NOMO-1 treated with DMSO at 0.1 percent for 48 hours (cell line): ENCODE data around the gene ITPRID1.
"Not testable (repeated sequence)": the region's sequence is repeated elsewhere in the genome, so short reads cannot be mapped to it uniquely, and the experiment has no call there.

ENCODE experiments used
- DNase-seq: peaks from one replicate; lab custom pipeline; 2025; ENCODE audit not compliant: unreplicated experiment; lab: John Stamatoyannopoulos, UW

The ITPRID1 gene

GRCh38 chr7:31513790-31514189 is at the start of gene ITPRID1:
Gene ITPRID1, plus strand, starts transcription at chr7:31514090. Its CDS starts 38,935 bp downstream, at chr7:31553025.
- no peak for DNase-seq

- no peak for DNase-seq
Observed at GRCh38 chr7:31464601-31465000, 49.3 kb upstream of the ITPRID1 start.

DNA sequence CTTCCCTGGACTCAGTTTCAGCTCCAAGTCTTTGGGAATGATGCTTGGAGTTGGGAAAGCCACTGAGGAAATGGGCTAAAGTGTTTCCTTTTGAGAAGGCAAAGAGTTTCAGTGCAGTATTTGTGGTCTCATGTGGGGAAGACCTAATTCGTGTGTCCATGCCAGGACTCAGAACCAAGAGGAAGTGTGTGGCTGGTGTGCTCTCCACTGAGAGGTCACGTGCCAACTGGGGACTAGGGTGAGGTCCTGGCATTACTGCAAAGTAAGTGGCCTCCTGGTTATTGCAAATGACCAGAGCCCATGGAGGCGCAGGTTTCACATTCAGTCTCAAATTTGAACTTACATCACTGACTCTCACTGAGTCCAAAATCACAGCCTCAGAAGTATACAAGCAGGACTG is 48.6 kb upstream of the ITPRID1 start:
- DNase-seq, result no peak

DNA sequence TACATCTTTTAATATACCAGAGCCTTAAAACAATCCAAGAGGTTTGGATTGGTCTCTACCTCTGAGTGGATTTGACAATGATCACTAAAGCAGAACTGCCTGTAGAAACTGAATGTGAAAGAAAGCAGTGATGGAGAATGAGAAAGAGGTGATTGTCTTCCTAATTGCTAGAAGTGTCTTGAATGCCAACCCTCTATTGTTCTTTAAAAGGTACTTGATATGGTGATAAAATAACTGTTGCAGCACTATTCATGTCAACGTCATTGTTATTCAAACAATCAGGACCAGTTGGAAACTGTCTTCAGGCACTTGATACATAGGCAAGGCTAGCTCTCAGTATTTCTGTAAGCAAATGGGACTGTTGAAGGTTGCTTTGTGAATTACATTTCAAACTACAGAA is 47.9 kb upstream of the ITPRID1 start:
- no peak for DNase-seq

GRCh38 chr7:31470883-31471282 is 43.0 kb upstream of the ITPRID1 start:
- not testable (repeated sequence) for DNase-seq

DNA sequence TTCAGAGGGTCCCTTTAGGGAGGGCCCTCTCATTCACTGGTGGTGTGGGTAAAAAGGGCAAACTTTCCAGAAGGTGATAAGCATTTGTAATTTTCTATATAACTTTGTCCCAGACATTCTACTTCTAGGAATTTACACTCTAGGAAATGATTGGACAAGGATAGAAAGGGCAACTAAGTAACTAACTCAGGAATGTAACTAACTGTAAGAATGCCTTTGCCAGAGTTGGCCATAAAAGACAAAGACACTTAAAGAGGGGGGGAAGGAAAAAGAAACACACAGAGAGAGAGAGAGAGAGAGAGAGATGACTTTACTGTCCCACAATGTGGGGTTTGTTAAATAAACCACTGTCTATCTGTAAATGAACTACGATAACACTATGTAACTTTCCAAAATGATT is 38.5 kb upstream of the ITPRID1 start:
- no peak for DNase-seq

DNA sequence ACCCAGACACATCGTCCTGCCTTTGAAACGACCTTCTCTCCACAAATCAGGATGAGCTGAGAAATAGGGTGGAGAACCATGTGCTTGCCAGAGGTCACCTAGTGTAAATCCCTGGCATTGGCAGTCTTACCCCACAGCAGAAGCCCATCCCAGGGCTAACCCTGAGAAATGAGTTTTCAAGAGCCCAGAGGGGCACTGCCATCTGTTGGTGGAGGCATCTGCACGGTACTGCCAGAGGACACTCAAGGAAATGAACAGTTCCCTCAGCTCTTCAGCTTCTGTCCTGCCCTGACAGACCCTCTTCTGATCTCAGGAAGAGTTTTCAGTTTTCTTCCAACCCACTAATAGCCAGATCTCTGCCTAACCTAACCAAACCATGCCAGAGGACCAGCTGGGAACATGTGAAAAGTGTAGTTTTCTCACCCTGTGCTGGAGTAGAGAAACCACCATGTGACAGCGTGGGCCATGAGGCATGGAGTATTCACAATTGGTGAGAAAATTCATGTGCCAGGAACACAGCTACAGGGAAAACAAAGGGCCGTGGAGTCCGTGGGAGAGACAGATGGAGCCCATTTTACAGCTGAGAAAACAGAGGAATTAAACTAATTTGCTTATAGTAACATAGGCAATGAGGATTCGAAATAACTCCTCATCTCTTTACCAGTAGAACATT is 37.7 kb upstream of the ITPRID1 start:
- DNase-seq, result no peak

DNA sequence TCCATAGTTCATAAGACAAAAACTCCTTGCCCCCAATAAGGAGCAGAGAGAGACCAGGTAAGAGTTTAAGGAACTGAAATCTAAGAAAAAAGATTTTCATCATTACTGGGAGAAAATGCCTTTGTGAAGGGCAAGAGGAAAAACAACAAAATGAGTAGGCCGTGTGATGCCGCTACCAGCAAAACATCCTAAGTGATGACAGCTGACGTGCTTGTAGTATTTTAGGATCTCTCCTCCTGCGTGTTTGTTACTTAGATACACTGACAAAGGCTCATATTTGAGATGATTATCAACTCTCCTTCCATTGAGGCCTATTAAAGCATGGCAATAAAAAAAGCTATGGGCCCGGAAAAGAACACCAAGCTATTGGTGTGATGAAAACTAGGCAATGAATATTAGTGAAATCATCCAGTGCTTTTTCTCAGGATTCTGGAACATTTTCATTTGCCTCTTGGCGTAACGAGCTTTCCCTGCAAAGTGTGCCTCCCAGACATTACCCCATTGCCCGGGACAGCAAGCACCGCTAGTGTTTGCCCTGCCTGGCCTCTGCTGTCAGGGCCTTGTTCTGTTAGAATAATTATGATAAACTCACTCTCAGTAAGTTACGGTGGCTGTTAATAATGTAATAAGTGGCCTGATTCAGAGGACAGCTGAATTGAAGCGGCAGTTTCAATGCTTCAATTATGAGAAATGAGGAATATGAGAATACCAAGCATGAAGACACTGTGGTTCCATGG is 36.8 kb upstream of the ITPRID1 start:
- no peak for DNase-seq

DNA sequence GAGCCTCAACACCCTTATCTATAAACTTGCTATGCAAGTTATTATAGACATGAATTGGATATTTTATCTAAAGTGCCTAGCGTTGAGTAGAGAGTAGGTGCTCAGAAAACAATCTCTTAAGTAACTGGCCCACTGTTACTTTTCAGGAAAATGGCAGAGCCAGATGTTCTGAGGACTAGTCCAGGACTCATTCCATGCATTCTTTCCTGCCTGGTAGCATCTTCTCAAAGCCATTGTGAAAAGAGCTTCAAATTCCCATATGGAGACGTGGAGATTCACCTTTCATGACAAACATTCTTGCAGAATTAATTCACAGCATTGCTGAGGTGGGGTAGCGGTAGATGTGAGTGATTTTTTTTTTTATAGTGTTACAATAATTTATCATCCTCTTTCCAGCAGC is 35.9 kb upstream of the ITPRID1 start:
- DNase-seq, result no peak

GRCh38 chr7:31478721-31479120 is 35.2 kb upstream of the ITPRID1 start:
- peak; percentile 82 for DNase-seq

DNA sequence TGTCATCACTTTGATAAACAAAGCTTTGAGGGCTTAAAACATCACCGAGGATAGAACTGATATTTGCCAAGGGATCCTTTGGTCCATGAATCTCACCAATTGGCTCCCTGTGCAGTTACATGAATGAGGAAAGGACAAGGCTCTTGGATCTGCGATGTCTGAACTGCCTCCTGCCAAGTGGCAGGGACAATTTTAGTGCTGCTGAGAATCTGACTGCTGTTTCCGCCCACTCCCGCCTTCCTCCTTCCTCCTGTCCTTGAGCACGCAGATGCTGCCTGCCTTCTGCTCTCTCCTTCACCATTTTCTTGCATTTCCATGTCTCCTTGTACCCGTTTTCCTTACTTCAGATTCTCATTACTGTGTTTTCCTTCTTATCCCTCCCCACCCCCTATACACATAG is 26.8 kb upstream of the ITPRID1 start:
- no peak for DNase-seq

- no peak for DNase-seq
Observed at GRCh38 chr7:31487476-31487875, 26.4 kb upstream of the ITPRID1 start.

DNA sequence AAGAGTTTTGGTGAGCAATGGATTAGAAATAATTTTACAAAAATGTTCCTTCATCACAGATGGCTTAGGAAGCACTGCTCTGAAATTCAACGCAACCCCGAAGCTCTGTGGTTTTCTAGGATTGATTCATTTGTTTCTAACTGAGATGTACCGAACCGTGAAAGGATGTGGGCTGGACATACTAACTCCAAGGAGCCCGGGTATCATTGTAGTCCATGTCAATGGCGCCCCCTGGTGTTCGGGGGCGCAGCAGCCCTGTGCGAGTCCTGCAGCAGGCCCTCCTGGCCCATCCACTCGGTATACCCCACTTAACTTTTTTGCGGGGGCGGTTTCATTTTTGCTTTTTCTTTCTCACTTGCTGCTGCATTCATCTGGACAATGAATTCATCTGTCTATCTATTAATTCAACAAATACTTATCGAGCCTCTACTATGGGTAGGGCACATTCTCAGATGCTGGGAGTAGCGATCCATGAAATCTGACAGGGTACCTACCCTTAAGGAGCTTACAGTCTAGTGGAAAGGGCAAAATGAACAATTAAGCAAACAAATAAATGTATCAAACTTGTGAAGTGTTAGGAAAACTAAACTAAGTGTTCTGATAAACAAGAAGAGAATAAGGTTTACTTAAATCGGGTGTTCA is 25.2 kb upstream of the ITPRID1 start:
- peak; percentile 49 for DNase-seq

DNA sequence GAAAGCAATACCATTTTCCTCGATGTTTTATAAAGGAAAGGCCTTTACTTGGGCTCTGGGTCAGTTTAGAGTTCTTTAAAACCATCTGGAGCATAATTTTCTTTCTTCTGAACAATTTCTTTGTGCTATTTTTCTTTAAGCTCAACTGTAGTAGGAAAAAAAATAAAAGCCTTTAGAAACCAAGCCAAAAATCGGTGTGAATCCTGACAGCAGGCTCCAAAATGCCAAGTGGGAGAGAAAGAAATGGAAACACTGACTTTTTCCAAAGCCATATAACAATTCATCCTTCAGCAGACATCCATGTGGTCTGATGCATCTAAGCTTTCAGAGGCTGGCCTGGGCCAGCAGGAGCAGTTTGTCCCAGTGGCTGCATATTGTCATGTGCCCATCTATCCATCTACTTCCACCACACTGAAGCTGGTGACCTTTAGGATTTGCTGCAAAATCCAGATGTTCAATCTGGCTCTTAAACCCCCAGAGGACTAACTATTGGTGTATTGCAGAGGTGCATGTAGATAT is 23.0 kb upstream of the ITPRID1 start:
- no peak for DNase-seq

GRCh38 chr7:31492086-31492485 is 21.8 kb upstream of the ITPRID1 start:
- no peak for DNase-seq

GRCh38 chr7:31493714-31494181 is 20.1 kb upstream of the ITPRID1 start:
- DNase-seq, result peak; percentile 8

DNA sequence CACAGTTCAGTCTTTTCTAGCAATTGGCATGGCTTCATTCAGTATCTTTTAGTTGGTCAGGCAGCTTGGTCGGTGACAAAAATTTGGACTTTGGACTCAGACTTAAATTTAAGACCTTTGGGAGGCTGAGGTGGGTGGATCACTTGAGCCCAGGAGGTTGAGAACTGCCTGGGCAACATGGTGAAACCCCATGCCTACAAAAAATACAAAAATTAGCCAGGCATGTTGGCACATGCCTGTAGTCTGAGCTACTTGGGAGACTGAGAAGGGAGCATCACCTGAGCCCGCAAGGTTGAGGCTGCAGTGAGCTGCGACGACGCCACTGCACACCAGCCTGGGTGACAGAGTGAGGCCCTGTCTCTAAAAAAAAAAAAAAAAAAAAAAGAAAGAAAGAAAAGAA is 19.5 kb upstream of the ITPRID1 start:
- no peak for DNase-seq

- no peak for DNase-seq
Observed at GRCh38 chr7:31495653-31496052, 18.2 kb upstream of the ITPRID1 start.

DNA sequence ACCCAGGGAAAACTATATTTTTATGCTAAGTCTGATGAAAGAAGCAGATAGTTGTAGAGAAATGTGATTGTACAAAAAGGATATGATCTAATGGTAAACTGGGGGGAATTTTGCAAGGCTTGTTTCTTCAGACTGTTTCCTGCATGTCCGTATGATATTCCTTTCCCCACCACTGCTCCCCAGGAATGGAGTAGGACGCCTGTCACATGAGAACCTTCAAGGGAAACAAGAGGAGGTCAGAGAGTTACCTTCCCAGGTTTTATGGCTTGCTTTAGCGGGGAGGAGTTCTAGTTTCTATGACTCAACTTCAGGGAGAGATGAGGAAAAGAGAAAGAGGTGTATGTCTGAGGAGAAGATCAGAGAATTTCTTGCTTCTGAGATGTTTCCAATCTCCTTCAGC is 16.4 kb upstream of the ITPRID1 start:
- DNase-seq, result no peak

- no peak for DNase-seq
Observed at GRCh38 chr7:31500656-31501055, 13.2 kb upstream of the ITPRID1 start.

DNA sequence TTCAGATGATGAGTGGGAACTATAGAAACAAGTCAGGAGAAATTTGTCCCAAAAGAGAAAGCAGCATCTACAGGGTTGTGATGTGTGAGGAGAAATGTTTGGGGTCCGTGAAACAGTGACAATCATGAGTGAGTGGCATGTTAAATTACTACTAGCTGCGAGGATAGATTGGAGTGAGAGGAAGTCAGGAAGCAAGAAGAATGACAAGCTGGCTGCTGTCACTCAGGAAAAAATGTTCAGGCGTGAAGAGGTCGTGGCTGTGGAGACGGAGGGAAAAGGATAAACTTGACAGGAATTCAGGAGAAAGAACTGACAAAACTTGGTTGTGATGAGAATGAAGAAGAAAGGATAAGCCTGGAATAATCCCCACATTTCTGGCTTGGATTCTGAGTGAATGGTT is 5.1 kb upstream of the ITPRID1 start:
- DNase-seq, result no peak

DNA sequence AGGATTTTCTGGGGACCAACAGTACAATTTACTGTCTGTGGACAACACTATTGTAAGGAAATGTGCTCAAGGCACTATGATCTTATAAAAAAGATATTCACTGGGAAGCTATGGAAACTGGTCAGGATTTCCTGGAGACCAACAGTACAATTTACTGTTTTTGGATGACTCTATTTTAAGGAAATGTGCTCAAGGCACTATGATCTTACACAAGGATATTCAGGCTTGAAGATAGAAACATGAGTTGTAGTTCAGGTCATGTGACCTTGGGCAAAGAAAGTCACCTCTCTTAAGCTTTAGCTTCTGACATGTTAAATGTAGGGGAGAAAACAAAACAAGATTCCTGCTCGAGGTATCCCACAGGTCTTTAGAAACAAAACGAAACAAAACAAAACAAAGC is 1.7 kb upstream of the ITPRID1 start:
- no peak for DNase-seq
